ENCODE data around the gene TRIM2. TPM values are rescaled to one million over a fixed set of nuclear protein-coding genes. Genes with fewer than 3 reads are reported as not detected.

TRIM2 gene
- polyA plus RNA-seq, 3 donors = 0.50 to 0.96 (median 0.76) TPM

DNA sequence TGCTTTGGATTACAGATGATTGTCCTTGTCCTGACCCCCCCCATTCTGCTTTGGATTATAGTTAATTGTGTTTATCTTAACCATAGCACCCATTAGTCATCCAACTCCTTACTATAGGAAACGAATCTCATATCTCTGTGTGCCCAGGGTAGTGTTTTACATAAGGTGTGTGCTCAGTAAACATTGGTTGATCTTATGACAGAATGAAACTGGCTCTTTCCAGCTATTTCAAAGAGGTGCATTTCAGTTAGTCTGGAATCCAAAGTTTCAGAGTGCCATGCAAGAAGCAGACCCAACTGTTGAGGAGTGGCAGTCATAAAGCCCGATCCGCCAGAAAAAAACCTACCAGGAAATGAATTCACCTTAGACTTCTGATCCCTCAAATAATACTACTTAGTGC, 14.7 kb downstream of the TRIM2 start:
- peaks cover 4 to 13% (median 6%) of the 10 kb centered on the region in 7 donors for H3K9me3 Mint-ChIP-seq
- no peaks in the 10 kb centered on the region for H3K36me3 ChIP-seq (replicated peaks in 1 of 2; ENCODE audit: control insufficient read depth in 1 of 2, insufficient read depth in 2 of 2, low read length in 2 of 2)
- 100% methylated on average over 2 of the region's 3 CpGs for WGBS (ENCODE audit: insufficient coverage)
- no peak overlapping the region for H3K4me3 Mint-ChIP-seq
- H4K20me1 ChIP-seq (ENCODE audit: insufficient read depth, low read length) = no peaks in the 10 kb centered on the region
- no peak overlapping the region for H3K27ac Mint-ChIP-seq
- H3K27me3 Mint-ChIP-seq (ENCODE audit: low read depth in 3 of 3) = peaks cover 7 to 29% (median 20%) of the 10 kb centered on the region in 3 donors
- H3K27me3 ChIP-seq (ENCODE audit: control insufficient read depth in 2 of 2, insufficient read depth in 2 of 2, low read length in 2 of 2) = peaks cover 3 to 5% of the 10 kb centered on the region in 2 donors
- intact Hi-C loops (cut with micrococcal nuclease) = no loop called here
- TF ChIP-seq, protein P1, sequence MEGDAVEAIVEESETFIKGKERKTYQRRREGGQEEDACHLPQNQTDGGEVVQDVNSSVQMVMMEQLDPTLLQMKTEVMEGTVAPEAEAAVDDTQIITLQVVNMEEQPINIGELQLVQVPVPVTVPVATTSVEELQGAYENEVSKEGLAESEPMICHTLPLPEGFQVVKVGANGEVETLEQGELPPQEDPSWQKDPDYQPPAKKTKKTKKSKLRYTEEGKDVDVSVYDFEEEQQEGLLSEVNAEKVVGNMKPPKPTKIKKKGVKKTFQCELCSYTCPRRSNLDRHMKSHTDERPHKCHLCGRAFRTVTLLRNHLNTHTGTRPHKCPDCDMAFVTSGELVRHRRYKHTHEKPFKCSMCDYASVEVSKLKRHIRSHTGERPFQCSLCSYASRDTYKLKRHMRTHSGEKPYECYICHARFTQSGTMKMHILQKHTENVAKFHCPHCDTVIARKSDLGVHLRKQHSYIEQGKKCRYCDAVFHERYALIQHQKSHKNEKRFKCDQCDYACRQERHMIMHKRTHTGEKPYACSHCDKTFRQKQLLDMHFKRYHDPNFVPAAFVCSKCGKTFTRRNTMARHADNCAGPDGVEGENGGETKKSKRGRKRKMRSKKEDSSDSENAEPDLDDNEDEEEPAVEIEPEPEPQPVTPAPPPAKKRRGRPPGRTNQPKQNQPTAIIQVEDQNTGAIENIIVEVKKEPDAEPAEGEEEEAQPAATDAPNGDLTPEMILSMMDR (IDR thresholded peaks at IDR 0.05) = no peak
- H3K9ac ChIP-seq (ENCODE audit: insufficient read depth, low read length, poor library complexity, severe bottlenecking) = no peak overlapping the region
- no peaks in the 10 kb centered on the region for H3K79me2 ChIP-seq (ENCODE audit: insufficient read depth, low read length)
- no peaks in the 10 kb centered on the region for H3K9me3 ChIP-seq (replicated peaks in 1 of 2; ENCODE audit: control insufficient read depth in 1 of 2, insufficient read depth in 1 of 2, low read length in 2 of 2)
- H3K4me1 Mint-ChIP-seq = peaks cover 26% of the 10 kb centered on the region
- peaks cover 9 to 16% of the 10 kb centered on the region in 2 donors for H3K4me1 ChIP-seq (ENCODE audit: control insufficient read depth in 1 of 2, insufficient read depth in 2 of 2, low read length in 2 of 2)
- no peak overlapping the region for H3K27ac ChIP-seq (ENCODE audit: low read depth in 1 of 2, low read length in 2 of 2)
- no peak for DNase-seq
- H3K36me3 Mint-ChIP-seq = no peaks in the 10 kb centered on the region
- H3K4me3 ChIP-seq (replicated peaks in 1 of 3; ENCODE audit: low read depth in 2 of 3, low read length in 3 of 3) = no peak overlapping the region
- no peak overlapping the region for H2AFZ ChIP-seq (ENCODE audit: insufficient read depth, low read depth, low read length, poor library complexity, severe bottlenecking)
- no peak overlapping the region for H3K4me2 ChIP-seq (replicated peaks; ENCODE audit: extremely low read depth, low read length, poor library complexity, severe bottlenecking)

DNA sequence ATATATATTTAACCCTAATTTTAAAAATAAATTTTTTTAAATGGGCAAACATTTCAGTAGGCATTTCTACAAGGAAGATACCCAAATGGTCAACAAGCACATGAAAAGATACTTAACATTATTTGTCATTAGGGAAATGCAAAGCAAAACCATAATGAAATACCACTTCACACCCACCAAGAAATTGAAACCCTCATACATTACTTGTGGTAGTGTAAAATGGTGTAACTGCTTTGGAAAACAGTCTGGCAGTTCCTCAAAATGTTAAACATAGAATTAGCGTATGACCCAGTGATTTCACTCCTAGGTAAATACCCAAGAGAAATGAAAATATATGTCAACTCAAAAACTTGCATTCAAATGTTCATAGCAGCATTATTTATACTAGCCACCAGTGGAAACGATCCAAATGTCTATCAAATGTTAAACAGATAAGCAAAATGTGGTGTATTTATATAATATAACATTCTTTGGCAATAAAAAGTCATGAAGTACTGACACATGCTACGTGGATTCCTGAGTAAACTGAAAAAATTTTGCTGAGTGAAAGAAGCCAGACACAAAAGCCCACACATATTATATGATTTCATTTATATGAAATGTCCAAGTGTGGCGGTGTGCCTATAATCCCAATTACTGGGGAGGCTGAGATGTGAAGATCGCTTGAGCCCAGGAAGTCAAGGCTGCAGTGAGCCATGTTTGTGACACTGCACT, 16.6 kb downstream of the TRIM2 start:
- Histone ChIP-seq H4K20me1 (ENCODE audit: insufficient read depth, low read length) (no peaks in the 10 kb centered on the region), H3K36me3 (replicated peaks in 1 of 2; ENCODE audit: control insufficient read depth in 1 of 2, insufficient read depth in 2 of 2, low read length in 2 of 2) (peaks cover 0 to 5% of the 10 kb centered on the region in 2 donors), H3K4me1 (ENCODE audit: control insufficient read depth in 1 of 2, insufficient read depth in 2 of 2, low read length in 2 of 2) (peaks cover 9 to 16% of the 10 kb centered on the region in 2 donors), H2AFZ (ENCODE audit: insufficient read depth, low read depth, low read length, poor library complexity, severe bottlenecking) (no peak overlapping the region), H3K9me3 (replicated peaks in 1 of 2; ENCODE audit: control insufficient read depth in 1 of 2, insufficient read depth in 1 of 2, low read length in 2 of 2) (peaks cover 0 to 14% of the 10 kb centered on the region in 2 donors), H3K9ac (ENCODE audit: insufficient read depth, low read length, poor library complexity, severe bottlenecking) (no peak overlapping the region), H3K4me2 (replicated peaks; ENCODE audit: extremely low read depth, low read length, poor library complexity, severe bottlenecking) (no peak overlapping the region), H3K27me3 (ENCODE audit: control insufficient read depth in 2 of 2, insufficient read depth in 2 of 2, low read length in 2 of 2) (peaks cover 3 to 5% of the 10 kb centered on the region in 2 donors), H3K79me2 (ENCODE audit: insufficient read depth, low read length) (no peaks in the 10 kb centered on the region), H3K4me3 (replicated peaks in 1 of 3; ENCODE audit: low read depth in 2 of 3, low read length in 3 of 3) (no peak overlapping the region), H3K27ac (ENCODE audit: low read depth in 1 of 2, low read length in 2 of 2) (no peak overlapping the region)
- H3K4me3 Mint-ChIP-seq = no peak overlapping the region
- peaks cover 26% of the 10 kb centered on the region for H3K4me1 Mint-ChIP-seq
- H3K9me3 Mint-ChIP-seq = peaks cover 16 to 31% (median 21%) of the 10 kb centered on the region in 7 donors
- WGBS (ENCODE audit: insufficient coverage) = 100% methylated on average over 1 of the region's 5 CpGs
- no peak for DNase-seq
- peaks cover 6 to 9% of the 10 kb centered on the region in 2 donors for H3K36me3 Mint-ChIP-seq
- intact Hi-C loops (cut with micrococcal nuclease) = no loop called here
- H3K27ac Mint-ChIP-seq = no peak overlapping the region
- TF ChIP-seq, protein P1 (IDR thresholded peaks at IDR 0.05) = no peak
- H3K27me3 Mint-ChIP-seq (ENCODE audit: low read depth in 3 of 3) = peaks cover 11 to 34% (median 19%) of the 10 kb centered on the region in 3 donors

Measured in CD14-positive monocyte (primary cell).